ENCODE data around the gene BIN1. TPM values are rescaled to one million over a fixed set of nuclear protein-coding genes. Genes with fewer than 3 reads are reported as not detected.

BIN1 gene
- polyA plus RNA-seq, 1 experiment: 37.6 TPM

DNA sequence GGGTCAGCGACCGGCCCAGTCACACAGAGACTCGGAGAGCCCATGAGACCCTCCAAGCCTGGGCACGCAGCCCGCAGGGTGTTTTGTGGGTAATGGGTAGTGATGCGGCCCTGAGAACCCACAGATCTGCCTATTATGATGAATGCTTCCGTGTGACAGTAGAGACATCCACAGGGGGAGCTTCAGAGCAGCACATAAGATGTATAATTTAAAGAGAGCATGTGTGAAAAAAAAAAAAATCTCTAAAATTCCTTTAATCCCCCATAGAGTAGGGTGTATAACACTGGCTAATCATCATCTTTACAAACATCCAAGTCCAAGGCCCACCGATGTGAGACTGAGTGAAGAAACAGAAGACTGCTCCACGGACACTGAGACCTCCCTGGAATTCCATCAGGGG is 34.6 kb downstream of the BIN1 start:
- no peaks in the 10 kb centered on the region for H3K27me3 ChIP-seq (ENCODE audit: control insufficient read depth, insufficient read depth, low read length)
- POLR2A ChIA-PET: no interaction called here
- H3K36me3 ChIP-seq (ENCODE audit: control insufficient read depth, insufficient read depth, low read length): peaks cover 6% of the 10 kb centered on the region
- no peak overlapping the region for H3K4me3 ChIP-seq (ENCODE audit: low read depth, low read length)
- CTCF ChIA-PET: interaction anchor here (1.6 kb wide), 1 partner anchor 12 kb away, joined by 4 read pairs; no protein-coding TSS in a partner anchor
- TF ChIP-seq, protein P1, sequence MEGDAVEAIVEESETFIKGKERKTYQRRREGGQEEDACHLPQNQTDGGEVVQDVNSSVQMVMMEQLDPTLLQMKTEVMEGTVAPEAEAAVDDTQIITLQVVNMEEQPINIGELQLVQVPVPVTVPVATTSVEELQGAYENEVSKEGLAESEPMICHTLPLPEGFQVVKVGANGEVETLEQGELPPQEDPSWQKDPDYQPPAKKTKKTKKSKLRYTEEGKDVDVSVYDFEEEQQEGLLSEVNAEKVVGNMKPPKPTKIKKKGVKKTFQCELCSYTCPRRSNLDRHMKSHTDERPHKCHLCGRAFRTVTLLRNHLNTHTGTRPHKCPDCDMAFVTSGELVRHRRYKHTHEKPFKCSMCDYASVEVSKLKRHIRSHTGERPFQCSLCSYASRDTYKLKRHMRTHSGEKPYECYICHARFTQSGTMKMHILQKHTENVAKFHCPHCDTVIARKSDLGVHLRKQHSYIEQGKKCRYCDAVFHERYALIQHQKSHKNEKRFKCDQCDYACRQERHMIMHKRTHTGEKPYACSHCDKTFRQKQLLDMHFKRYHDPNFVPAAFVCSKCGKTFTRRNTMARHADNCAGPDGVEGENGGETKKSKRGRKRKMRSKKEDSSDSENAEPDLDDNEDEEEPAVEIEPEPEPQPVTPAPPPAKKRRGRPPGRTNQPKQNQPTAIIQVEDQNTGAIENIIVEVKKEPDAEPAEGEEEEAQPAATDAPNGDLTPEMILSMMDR (IDR thresholded peaks at IDR 0.05; ENCODE audit: insufficient read depth, low read depth, low read length): no peak
- DNase-seq (ENCODE audit: low read depth): no peak

DNA sequence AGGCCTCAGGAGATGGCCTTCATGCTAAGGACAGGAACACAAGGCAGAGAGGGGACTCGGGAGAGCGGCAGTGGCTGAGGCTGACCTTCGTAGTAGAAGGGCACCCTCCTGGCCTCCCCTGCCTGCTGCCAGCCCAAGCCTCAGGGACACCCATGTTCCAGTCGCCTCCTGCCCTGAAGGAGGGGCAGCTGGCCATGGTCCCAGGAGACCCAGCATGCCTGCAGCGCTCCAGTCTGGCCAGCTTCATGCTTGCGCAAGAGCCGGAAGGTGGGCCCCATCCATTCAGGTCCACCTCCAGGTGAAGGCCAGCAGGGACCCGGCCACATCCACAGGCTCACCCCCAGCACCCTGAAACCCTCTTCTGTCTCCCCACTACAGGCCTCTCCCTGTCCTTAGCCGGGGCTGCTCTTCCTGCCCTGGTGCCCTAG is 35.0 kb downstream of the BIN1 start:
- Histone ChIP-seq H3K4me3 (ENCODE audit: low read depth, low read length) (no peak overlapping the region), H3K36me3 (ENCODE audit: control insufficient read depth, insufficient read depth, low read length) (peaks cover 6% of the 10 kb centered on the region), H3K27me3 (ENCODE audit: control insufficient read depth, insufficient read depth, low read length) (no peaks in the 10 kb centered on the region)
- ChIA-PET POLR2A (no interaction called here), CTCF (interaction anchor here (0.8 to 1.6 kb wide), 3 partner anchors 8 to 103 kb away, joined by 4 to 6 read pairs (median 4); no protein-coding TSS in a partner anchor)
- no peak for DNase-seq (ENCODE audit: low read depth)
- TF ChIP-seq, protein P1 (IDR thresholded peaks at IDR 0.05; ENCODE audit: insufficient read depth, low read depth, low read length): no peak

DNA sequence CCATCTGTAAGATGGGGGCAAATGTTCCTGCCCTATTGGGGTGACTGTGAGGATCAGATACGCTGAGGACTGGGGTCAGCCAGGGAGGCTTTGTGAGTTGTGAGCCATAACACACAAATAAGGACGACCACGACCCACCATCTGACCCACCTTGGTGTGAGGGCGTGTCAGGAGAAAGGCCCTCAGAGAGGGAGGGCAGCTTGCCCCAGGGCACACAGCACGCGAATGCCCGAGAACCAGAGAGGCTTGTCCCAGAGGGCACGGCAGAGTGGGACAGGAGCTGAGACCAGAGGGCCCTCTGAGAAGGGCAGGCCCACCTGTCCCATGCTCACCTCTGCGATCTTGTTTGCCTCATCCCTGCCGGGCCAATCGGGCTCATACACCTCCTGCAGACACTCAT is 36.7 kb downstream of the BIN1 start:
- no peak for DNase-seq (ENCODE audit: low read depth)
- Histone ChIP-seq H3K4me3 (ENCODE audit: low read depth, low read length) (no peak overlapping the region), H3K36me3 (ENCODE audit: control insufficient read depth, insufficient read depth, low read length) (peaks cover 6% of the 10 kb centered on the region), H3K27me3 (ENCODE audit: control insufficient read depth, insufficient read depth, low read length) (no peaks in the 10 kb centered on the region)
- TF ChIP-seq, protein P1 (IDR thresholded peaks at IDR 0.05; ENCODE audit: insufficient read depth, low read depth, low read length): no peak
- POLR2A ChIA-PET: no interaction called here
- CTCF ChIA-PET: interaction anchor here (1.1 to 1.5 kb wide), 2 partner anchors 10 to 106 kb away, joined by 3 to 6 read pairs; no protein-coding TSS in a partner anchor

DNA sequence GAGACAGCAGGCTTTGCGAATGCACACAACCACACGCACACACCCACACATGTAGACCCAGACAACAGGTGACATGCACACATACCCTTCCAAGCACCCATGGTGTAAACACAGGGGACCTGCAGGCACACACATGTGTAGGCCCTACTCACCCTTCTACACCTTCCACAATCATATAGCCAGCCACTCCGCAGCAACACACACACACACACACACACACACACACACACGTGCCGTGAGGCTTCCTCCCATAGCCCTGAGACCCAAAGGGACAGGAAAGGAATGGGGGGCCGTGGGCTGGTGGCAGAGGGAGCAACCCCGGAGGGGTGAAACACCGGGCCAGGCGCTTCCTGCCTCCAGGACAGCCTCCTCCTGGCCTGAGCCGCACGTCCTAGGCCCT is 37.4 kb downstream of the BIN1 start:
- Histone ChIP-seq H3K4me3 (ENCODE audit: low read depth, low read length) (no peak overlapping the region), H3K27me3 (ENCODE audit: control insufficient read depth, insufficient read depth, low read length) (no peaks in the 10 kb centered on the region), H3K36me3 (ENCODE audit: control insufficient read depth, insufficient read depth, low read length) (peaks cover 6% of the 10 kb centered on the region)
- DNase-seq (ENCODE audit: low read depth): no peak
- TF ChIP-seq, protein P1 (IDR thresholded peaks at IDR 0.05; ENCODE audit: insufficient read depth, low read depth, low read length): no peak
- ChIA-PET POLR2A (no interaction called here), CTCF (interaction anchor here (0.9 to 2.2 kb wide), 7 partner anchors 10 to 106 kb away, joined by 3 to 20 read pairs (median 5); no protein-coding TSS in a partner anchor)

DNA sequence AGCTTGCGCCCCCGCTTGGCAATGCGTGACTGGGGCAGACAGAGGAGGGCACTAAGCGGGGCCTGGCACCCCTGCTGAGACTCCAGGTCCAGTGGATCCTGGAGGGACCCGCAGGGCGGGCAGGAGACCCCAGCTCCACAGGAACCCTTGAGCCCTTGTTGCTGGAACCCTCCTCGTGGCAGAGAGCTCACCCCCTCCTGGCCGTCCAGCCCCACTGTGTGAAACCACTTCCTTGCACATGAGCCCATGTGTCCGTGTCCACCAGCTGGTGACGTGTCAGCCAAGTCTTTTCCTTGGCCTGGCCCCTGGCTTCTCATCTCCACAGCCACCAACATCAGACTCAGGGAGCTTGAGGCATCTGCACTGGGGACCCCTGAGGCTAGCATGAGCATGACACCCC is 38.0 kb downstream of the BIN1 start:
- POLR2A ChIA-PET: no interaction called here
- H3K27me3 ChIP-seq (ENCODE audit: control insufficient read depth, insufficient read depth, low read length): no peaks in the 10 kb centered on the region
- H3K36me3 ChIP-seq (ENCODE audit: control insufficient read depth, insufficient read depth, low read length): peaks cover 6% of the 10 kb centered on the region
- TF ChIP-seq, protein P1 (IDR thresholded peaks at IDR 0.05; ENCODE audit: insufficient read depth, low read depth, low read length): no peak
- no peak for DNase-seq (ENCODE audit: low read depth)
- H3K4me3 ChIP-seq (ENCODE audit: low read depth, low read length): no peak overlapping the region
- CTCF ChIA-PET: interaction anchor here (0.9 to 2.2 kb wide), 8 partner anchors 11 to 107 kb away, joined by 3 to 20 read pairs (median 6); no protein-coding TSS in a partner anchor
